DMS53 (cell line): ENCODE results near the gene STUM.
A peak's percentile ranks its signal among the peaks of the same experiment; 100 is the strongest.
"Not testable (repeated sequence)": the region's sequence is repeated elsewhere in the genome, so short reads cannot be mapped to it uniquely, and the experiment has no call there.

ENCODE experiments used
- DNase-seq: peaks from one replicate; lab custom pipeline; 2025; lab: John Stamatoyannopoulos, UW

STUM gene, protein sequence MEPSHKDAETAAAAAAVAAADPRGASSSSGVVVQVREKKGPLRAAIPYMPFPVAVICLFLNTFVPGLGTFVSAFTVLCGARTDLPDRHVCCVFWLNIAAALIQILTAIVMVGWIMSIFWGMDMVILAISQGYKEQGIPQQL

GRCh38 chr1:226548256-226549093 is at the start of gene STUM:
Gene STUM (plus strand): TSS chr1:226548764. CDS start chr1:226548905, 141 bp downstream.
- DNase-seq = peak; percentile 93

DNA sequence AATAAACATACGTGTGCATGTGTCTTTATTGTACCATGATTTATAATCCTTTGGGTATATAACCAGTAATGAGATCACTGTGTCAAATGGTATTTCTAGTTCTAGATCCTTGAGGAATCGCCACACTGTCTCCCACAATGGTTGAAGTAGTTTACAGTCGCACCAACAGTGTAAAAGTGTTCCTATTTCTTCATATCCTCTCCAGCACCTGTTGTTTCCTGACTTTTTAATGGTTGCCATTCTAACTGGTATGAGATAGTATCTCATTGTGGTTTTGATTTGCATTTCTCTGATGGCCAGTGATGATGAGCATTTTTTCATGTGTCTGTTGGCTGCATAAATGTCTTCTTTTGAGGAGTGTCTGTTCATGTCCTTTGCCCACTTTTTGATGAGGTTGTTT is 48.9 kb upstream of the STUM start:
- DNase-seq = not testable (repeated sequence)

DNA sequence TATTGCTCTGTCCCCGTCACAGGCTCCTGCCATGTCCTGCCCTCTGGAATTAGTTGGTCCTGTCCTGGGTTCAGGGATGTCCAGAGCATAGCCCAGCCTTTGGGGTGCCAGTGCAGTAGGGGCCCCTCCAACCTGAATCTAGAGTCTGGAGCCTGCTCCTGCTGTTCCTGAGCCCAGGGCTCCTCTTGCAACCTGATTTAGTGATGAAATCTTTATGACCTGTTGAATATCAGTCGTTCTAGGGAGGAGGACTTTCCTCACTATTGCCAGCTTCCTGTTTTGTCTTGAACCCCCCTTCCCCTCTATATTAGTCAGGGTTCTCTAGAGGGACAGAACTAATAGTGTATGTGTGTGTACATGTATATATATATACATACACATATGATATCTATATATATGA is 42.5 kb upstream of the STUM start:
- no peak for DNase-seq

DNA sequence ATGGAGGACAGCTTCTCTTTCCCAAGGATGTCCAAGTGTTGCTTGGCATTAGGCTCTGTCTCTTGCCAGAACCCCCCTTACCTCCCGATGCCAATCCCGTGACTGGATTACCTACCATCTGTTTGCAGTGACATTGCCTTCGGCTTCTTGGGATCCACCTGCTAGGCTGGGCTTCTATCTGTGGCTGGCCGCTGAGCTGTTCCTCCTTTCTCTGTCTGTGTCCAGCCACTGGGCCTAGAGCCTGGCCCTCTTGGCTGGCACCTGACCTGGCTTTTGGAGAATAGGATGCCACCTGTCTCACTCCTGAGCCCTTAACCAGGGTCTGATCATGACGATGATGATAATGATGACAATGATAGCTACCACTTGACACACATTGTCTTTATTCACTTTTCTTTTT is 41.6 kb upstream of the STUM start:
- no peak for DNase-seq

- no peak for DNase-seq
Observed at GRCh38 chr1:226510453-226510852, 38.1 kb upstream of the STUM start.

- DNase-seq = no peak
Observed at GRCh38 chr1:226511296-226511695, 37.3 kb upstream of the STUM start.

GRCh38 chr1:226512076-226512728 is 36.4 kb upstream of the STUM start:
- no peak for DNase-seq

DNA sequence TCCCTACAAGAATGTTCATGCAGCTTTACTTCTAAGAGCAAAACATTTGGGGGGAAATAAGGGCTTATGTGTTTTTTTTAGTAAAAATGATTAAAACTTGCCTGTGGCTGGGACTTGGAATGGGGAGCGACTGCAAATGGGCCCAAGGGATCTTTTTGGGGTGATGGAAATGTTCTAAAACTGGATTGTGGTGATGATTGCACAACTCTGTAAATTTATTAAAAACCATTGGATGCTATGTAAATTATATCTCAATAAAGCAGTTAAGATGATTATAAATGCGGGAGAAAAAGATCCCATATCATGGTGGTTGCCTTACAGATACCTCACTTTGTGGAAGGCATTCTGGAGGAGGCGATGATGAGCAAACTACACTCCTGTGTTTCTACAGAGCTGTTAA is 30.2 kb upstream of the STUM start:
- DNase-seq = no peak

DNA sequence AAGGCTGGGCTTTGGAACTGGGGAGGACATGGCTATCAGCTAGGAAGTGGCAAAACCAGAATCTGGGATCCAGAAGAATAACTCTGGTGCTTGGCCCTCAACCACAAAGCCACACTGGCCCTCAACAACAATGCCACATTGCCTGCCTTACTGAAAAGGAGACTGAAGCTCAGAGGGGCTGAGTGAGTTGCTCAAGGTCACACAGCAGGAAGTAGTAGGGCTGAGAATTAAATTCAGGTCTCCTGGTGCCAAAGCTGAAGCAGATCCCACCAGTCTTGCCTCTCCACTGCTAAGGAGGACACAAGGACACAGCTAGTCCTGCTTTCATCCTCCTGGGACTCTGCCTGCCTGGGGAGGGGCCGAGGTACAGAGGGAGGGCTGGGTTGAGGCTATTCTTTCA is 29.4 kb upstream of the STUM start:
- DNase-seq = no peak

DNA sequence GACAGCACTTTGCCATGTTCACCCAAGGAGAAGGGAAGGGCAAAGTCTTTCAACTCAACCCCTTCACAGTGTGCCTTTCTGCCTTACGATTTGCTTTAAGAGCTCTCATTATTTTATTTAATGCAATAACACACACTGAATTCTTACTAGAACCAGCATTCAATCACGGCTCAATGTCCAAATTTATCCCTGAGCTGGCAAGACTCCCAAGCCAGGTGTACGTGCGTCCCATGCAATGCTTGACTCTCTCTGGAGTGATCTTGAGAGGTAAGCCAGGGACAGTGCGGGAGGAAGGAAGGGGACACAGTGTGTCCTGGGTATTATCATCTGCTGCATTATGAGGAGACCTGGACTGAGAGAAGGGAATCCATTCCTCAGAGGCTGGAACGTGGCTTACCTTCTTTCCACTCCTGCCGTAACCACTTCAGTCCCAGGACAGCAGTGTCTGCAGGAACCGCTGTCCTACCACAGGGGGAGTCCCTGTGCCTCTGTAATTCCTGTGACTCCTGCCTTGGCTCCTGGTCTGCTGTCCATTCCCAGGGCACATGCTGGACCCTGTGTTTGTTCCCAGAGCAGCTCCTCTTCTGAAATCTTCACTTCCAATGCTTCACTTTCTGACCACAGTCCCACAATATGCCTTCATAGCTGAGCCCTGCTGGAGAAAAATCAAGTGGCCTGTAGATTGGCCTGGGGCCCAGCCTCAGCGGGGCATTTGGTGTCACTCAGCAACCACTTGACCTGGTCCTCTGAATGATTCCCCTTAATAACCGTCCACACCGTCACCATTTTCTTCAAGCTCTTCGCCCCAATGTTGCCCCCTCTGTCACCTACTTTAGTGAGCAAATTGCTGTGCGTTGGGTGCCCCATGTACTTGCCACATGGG is 28.6 kb upstream of the STUM start:
- DNase-seq = no peak

- no peak for DNase-seq
Observed at GRCh38 chr1:226520640-226521355, 27.8 kb upstream of the STUM start.

- no peak for DNase-seq
Observed at GRCh38 chr1:226523646-226524406, 24.7 kb upstream of the STUM start.

DNA sequence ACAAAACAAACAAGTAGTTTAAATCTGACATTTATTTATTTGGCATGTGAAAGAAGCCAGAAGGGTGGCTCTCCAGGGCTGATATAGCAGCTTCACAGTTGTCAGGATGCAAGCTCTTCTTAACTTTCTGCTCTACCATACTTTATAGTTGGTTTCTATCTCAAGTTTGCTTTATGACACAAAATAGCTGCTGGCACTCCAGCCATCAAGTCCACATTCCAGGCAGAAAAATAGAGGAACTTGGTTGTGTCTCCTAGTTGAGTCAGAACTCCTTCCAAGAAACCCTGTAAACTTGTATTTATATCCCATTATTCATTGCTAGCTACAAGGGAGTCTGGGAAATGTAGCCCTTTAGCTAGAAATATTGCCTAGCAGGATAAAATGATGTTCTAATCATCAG is 24.0 kb upstream of the STUM start:
- DNase-seq = no peak

DNA sequence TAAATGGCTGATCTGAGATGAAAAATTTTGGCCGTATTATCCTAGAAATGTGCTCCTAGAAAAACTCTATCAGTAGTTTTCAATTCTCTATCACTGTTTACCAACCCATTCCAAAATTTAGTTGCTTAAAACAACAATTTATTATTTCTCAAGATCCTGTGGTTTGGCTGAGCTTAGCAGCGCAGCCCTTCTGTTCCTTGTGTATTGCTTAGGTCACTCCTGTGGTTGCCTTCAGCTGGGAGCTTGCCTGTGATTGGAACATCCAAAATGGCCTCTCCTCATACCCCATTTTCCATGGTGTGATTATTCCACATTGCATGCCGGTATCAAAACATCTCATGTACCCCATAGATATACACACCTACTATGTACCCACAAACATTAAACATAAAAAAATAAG is 22.8 kb upstream of the STUM start:
- no peak for DNase-seq

DNA sequence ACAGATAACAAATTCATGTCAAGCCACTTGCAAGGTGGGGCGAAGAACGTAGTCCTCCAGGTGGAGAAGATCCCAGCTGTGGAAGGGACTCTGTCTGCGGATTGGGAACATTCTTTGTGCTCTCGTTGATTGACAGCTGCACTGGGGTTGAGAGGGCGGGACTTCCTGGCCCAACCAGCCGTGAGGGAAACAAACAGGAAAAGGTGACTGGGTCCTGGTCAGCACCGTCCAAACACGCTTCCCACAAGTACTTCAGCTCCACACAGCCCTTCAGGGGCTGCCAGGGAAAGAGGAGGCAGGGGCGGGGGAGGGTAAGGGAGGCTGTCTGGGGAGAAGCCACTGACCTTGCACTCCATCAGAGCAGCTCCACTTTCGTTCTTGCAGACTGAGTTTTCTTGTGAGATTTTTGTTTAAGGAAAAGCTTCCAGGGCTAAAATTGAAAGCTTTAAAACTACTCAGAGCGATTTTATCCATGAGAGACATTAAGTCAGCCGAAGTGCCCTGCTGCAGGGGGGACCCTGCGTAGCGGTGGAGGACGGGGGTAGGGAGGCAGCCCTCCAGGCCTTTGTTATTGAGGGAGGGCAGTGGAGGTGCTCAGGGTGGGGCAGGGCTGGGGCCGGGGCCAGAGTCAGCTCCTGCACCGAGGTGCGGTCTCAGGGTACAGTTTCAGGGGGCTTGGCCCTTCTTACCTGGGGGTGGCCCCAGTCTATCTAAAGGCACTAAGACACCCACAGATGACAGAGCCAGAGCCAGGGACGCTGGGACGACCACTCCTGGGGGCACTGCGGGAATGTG is 21.6 kb upstream of the STUM start:
- DNase-seq = peak; percentile 88

GRCh38 chr1:226529891-226530290 is 18.7 kb upstream of the STUM start:
- DNase-seq = no peak

DNA sequence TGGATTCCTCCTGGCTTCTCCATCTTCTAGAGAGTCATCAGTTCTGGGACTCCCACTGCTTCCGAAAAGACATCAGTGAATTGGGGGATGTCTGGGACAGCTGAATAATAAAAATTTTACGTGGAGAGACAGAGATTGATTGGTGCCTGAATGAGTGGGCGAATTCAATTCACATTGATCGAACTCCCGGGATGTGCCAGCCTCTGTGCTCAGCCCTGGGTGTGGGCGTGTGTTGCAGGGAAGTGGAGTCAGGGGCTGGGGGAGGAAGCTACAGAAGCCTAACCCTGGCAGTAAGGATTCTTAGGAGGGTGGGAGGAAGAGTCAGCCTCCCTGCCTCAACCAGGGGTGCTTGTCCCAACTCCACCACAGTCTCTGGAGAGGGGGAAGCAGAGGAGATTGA is 18.0 kb upstream of the STUM start:
- DNase-seq = no peak

DNA sequence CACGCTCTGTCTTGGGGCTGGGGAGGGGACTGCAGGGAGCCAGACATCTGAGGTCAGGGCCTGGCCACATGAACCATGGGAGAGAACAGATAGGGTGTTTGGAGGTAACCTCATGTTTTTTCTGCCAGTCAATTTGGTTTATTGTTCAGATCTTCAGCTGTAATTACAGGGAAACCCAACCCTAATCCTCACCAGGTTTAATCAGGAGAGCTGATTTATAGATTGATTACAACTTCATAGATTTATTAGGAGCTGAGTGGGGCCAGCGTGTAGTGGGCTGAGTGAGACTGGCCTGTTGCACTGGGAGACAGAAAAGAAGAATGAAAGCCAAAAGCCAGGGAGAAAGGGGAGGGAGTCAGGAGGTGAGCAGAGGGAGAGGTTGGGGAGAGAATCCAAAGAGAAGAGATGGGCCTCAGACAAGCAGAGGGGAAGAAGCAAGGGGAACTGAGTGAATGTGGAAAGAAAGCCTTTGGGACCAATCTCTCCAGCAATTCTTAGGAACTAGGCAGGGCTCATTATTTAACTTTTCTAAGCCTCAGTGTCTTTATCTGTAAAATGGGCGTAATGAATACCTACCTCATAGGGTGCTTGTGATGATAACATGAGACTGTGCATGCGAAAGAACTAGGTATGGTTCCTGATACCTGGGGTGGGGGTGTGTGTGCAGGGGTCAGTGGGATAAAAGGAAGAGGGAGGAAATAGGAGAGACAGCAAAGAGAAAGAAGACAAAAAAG is 17.0 kb upstream of the STUM start:
- no peak for DNase-seq

DNA sequence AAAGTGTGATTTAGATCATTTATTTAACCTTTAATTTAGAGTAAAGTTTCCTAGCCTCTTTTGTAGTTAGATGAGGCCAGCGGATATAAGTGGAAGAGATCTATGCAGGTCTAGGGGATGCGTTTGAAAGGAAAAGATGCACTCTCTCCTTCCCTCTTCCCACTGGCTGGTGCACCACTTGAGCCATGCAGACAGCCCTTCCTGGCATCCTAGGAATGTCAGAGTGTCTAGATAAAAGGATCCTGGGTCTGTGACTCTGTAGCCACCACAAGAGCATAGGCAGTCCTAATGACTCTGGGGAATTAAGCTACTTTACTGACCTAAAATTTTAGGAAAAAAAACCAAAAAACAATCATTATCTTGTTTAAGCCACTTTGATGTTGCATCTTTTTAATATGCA is 16.0 kb upstream of the STUM start:
- peak; percentile 21 for DNase-seq
